ENCODE measurements around the gene RBM8A.
A peak's percentile ranks its signal among the peaks of the same experiment; 100 is the strongest.

The RBM8A gene

DNA sequence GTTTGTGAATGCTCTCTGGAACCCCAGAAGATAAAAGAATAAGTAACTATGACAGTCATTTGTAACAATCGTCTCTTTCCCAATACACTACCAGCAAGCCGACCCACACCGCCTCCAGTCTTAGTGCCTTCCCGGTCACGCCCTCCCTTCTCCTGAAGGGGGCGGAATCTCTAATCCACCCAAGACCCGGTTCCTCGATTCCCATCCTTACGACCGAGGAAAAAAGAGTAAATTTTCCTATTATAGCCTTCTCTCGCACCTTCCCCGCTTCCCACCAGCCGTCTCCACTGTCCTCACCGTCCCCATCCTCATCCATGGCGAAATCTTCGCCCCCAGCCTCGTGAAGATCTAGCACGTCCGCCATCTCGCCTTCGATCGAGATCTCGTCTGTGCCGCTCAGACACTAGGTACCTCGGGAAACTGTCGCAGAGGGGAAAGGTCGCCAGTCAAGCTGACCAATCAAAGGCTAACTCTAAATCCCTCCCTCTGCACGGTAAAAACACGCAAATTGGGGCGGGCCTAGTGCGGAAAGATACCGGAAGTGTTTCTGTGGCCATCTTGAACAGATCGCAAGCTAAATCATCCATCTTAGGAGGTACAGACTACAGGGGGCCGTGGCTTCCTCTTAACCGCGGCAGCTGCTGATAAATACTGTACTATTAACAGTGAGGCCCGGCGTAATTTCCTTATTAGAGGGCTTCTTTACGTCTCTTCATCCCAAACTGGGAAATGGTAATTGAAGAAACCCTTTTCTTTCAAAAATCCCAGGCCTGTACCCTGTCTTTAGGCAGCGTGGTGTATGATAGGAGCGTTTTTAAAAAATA lies at the start of gene RBM8A:
TSS of gene RBM8A (minus strand) at position 422 of the 824 bp plus-strand sequence. CDS start at position 364, 58 bp downstream.
- H3K4me1 ChIP-seq (ENCODE audit: insufficient read depth, low read length, severe bottlenecking), result peaks cover 27% of the 10 kb centered on the region
- no peaks in the 10 kb centered on the region for H3K9me3 ChIP-seq (ENCODE audit: low read length)
- peaks cover 9% of the 10 kb centered on the region for H3K79me2 ChIP-seq (ENCODE audit: insufficient read depth, low read length)
- H2AFZ ChIP-seq (ENCODE audit: low read length), result no peak within 1 kb of the TSS
- TF ChIP-seq, protein P1, sequence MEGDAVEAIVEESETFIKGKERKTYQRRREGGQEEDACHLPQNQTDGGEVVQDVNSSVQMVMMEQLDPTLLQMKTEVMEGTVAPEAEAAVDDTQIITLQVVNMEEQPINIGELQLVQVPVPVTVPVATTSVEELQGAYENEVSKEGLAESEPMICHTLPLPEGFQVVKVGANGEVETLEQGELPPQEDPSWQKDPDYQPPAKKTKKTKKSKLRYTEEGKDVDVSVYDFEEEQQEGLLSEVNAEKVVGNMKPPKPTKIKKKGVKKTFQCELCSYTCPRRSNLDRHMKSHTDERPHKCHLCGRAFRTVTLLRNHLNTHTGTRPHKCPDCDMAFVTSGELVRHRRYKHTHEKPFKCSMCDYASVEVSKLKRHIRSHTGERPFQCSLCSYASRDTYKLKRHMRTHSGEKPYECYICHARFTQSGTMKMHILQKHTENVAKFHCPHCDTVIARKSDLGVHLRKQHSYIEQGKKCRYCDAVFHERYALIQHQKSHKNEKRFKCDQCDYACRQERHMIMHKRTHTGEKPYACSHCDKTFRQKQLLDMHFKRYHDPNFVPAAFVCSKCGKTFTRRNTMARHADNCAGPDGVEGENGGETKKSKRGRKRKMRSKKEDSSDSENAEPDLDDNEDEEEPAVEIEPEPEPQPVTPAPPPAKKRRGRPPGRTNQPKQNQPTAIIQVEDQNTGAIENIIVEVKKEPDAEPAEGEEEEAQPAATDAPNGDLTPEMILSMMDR (IDR thresholded peaks at IDR 0.05; ENCODE audit: low read length), result peak; percentile 68
- TF ChIP-seq EZH2 (IDR thresholded peaks at IDR 0.05; ENCODE audit: borderline replicate concordance, low read length), result no peak
- peak within 1 kb of the TSS; percentile 96 for H3K27ac ChIP-seq (ENCODE audit: low read depth, low read length, poor library complexity, severe bottlenecking)
- no peaks in the 10 kb centered on the region for H4K20me1 ChIP-seq (ENCODE audit: insufficient read depth, low read length)
- H3K4me3 ChIP-seq (ENCODE audit: low read depth, low read length, poor library complexity, severe bottlenecking), result peak within 1 kb of the TSS; percentile 85
- H3K27me3 ChIP-seq (ENCODE audit: insufficient read depth, low read length), result no peaks in the 10 kb centered on the region
- H3F3A ChIP-seq (ENCODE audit: insufficient read depth, low read length), result peaks cover 4% of the 10 kb centered on the region; the same call in 1 of the 2 replicates
- H3K36me3 ChIP-seq (ENCODE audit: insufficient read depth, low read length), result peaks cover 25% of the 10 kb centered on the region
- H3K4me2 ChIP-seq (ENCODE audit: low read length), result peak within 1 kb of the TSS; percentile 87
- peak within 1 kb of the TSS; percentile 98 for H3K9ac ChIP-seq (ENCODE audit: low read length)
- no peaks in the 10 kb centered on the region for H3K9me2 ChIP-seq (ENCODE audit: low read depth, low read length)

- no peak overlapping the region for H3K9ac ChIP-seq (ENCODE audit: low read length)
- H2AFZ ChIP-seq (ENCODE audit: low read length), result no peak overlapping the region
- no peak overlapping the region for H3K4me3 ChIP-seq (ENCODE audit: low read depth, low read length, poor library complexity, severe bottlenecking)
- no peaks in the 10 kb centered on the region for H3K27me3 ChIP-seq (ENCODE audit: insufficient read depth, low read length)
- no peaks in the 10 kb centered on the region for H4K20me1 ChIP-seq (ENCODE audit: insufficient read depth, low read length)
- peaks cover 39% of the 10 kb centered on the region for H3K4me1 ChIP-seq (ENCODE audit: insufficient read depth, low read length, severe bottlenecking)
- H3K9me3 ChIP-seq (ENCODE audit: low read length), result no peaks in the 10 kb centered on the region
- H3K27ac ChIP-seq (ENCODE audit: low read depth, low read length, poor library complexity, severe bottlenecking), result no peak overlapping the region
- no peaks in the 10 kb centered on the region for H3K79me2 ChIP-seq (ENCODE audit: insufficient read depth, low read length)
- no peaks in the 10 kb centered on the region for H3F3A ChIP-seq (ENCODE audit: insufficient read depth, low read length)
- TF ChIP-seq, protein P1 (IDR thresholded peaks at IDR 0.05; ENCODE audit: low read length), result no peak
- no peak for TF ChIP-seq EZH2 (IDR thresholded peaks at IDR 0.05; ENCODE audit: borderline replicate concordance, low read length)
- no peaks in the 10 kb centered on the region for H3K9me2 ChIP-seq (ENCODE audit: low read depth, low read length)
- H3K4me2 ChIP-seq (ENCODE audit: low read length), result no peak overlapping the region; the same call in 1 of the 2 replicates
- peaks cover 5% of the 10 kb centered on the region; the same call in 1 of the 2 replicates for H3K36me3 ChIP-seq (ENCODE audit: insufficient read depth, low read length)
Observed at GRCh38 chr1:145977016-145977415, 49.7 kb upstream of the RBM8A start.

GRCh38 chr1:145975216-145975615 lies 47.9 kb upstream of the RBM8A start:
- no peak for TF ChIP-seq EZH2 (IDR thresholded peaks at IDR 0.05; ENCODE audit: borderline replicate concordance, low read length)
- TF ChIP-seq, protein P1 (IDR thresholded peaks at IDR 0.05; ENCODE audit: low read length), result no peak
- Histone ChIP-seq H3K4me3 (ENCODE audit: low read depth, low read length, poor library complexity, severe bottlenecking) (no peak overlapping the region), H3K9me2 (ENCODE audit: low read depth, low read length) (no peaks in the 10 kb centered on the region), H3K9me3 (ENCODE audit: low read length) (no peaks in the 10 kb centered on the region), H3K27ac (ENCODE audit: low read depth, low read length, poor library complexity, severe bottlenecking) (no peak overlapping the region), H3K9ac (ENCODE audit: low read length) (no peak overlapping the region), H3K27me3 (ENCODE audit: insufficient read depth, low read length) (no peaks in the 10 kb centered on the region), H3F3A (ENCODE audit: insufficient read depth, low read length) (no peaks in the 10 kb centered on the region), H2AFZ (ENCODE audit: low read length) (no peak overlapping the region), H3K79me2 (ENCODE audit: insufficient read depth, low read length) (no peaks in the 10 kb centered on the region), H3K36me3 (ENCODE audit: insufficient read depth, low read length) (peaks cover 5% of the 10 kb centered on the region; the same call in 1 of the 2 replicates), H4K20me1 (ENCODE audit: insufficient read depth, low read length) (no peaks in the 10 kb centered on the region), H3K4me1 (ENCODE audit: insufficient read depth, low read length, severe bottlenecking) (peaks cover 33% of the 10 kb centered on the region), H3K4me2 (ENCODE audit: low read length) (no peak overlapping the region)

Data from OCI-LY1 (cell line).